ENCODE results near the gene MRAP2.
"Not testable (repeated sequence)": the region's sequence is repeated elsewhere in the genome, so short reads cannot be mapped to it uniquely, and the experiment has no call there.

MRAP2 gene

DNA sequence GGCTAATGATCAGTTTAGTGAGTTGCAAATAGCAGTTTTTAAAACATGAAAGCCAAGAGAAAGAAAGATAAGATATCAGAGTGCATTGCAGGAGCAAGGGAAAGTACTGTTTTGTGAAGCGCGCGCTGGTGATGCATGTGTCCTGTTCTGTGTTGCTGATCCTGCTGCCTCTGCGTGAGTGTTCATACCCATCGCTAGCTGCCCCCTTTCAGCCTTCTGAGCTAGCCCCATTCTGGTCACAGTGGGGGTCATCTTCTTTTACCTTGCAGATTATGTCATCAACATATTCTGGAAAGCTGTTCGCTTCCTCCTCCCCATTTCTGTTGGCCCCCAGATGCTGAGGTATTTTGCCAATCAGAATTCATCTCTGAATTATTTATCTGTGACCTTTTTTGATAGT lies 1.9 kb downstream of the MRAP2 start:
- DNase-seq, result no peak

DNA sequence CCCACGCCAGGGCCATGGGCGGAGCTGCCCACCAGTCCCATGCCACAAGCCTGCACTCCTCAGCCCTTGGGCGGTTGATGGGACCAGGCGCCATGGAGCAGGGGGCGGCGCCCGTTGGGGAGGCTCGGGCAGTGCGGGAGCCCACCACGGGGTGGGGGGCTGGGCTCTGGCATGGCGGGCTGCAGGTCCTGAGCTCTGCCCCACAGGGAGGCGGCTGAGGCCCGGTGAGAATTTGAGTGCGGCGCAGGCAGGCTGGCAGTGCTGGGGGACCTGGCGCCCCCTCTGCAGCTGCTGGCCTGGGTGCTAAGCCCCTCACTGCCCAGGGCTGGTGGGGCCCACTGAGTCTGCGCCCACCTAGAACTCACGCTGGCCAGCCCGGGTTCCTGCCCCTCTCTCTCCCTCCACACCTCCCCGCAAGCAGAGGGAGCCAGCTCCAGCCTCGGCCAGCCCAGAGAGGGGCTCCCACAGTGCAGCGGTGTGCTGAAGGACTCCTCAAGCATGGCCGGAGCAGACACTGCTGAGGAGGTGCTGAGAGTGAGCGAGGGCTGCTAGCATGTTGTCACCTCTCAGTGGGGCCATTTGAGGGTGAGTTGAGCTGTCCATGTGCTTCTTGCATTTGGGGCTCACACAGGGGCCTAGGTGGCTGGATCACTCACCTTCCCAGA lies 4.0 kb downstream of the MRAP2 start:
- no peak for DNase-seq

DNA sequence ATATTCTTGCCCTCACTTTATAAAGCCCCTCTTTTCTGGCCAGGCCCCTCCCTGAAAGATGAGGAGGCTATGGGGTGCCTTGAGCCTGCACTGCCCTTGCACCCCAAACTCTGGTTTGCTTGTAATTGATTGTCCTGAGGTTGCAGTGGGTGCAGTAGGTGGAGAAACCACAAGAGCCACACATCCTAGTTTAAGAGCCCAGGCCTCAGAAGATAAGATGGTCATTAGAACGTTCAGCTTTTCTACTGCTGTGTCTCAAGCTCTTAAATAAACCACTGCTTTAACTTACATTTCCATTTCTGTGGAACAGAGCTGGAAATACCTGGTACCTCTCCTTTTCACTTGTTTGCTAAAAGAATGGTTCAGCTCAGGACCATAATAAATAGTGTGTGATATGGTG lies 9.0 kb downstream of the MRAP2 start:
- DNase-seq, result no peak

GRCh38 chr6:84043555-84043954 lies 10.0 kb downstream of the MRAP2 start:
- DNase-seq, result no peak

DNA sequence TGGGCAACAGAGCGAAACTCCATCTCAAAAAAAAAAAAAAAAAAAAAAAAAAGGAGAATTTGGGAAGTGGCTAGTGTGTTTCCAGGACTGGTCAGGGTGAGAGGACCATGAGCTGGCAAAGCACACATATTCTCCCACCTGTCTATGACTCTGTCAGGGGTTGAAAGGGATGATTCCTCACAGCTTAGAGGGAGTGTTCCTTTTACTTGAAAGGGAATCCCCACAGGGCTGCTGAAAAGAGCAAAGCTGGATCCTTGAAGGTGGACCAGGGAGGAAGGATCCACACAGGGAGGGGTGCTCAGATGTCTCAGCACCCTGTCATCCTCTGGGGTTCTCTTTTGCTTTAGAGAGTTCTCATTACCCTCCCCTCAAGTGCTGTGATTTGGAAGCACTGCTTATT lies 13.2 kb downstream of the MRAP2 start:
- no peak for DNase-seq

DNA sequence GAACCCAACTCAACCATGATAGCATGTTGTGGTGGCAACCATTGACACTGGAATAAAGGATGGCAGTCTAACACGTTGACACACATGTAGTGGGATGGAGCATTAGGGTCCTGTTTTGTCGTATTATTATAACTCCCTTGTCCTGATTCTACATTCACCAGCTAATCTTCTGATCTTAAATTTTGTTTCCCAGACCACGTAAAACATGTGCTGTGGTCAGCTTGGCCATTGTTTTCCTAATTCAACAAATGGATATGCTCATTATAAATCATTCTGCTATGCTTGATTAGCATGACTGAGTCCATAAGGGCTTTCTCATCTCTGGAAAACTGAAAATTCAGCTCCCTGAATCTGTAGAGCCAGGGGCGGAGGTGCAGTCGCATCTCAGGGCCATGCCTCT lies 15.0 kb downstream of the MRAP2 start:
- DNase-seq, result no peak

DNA sequence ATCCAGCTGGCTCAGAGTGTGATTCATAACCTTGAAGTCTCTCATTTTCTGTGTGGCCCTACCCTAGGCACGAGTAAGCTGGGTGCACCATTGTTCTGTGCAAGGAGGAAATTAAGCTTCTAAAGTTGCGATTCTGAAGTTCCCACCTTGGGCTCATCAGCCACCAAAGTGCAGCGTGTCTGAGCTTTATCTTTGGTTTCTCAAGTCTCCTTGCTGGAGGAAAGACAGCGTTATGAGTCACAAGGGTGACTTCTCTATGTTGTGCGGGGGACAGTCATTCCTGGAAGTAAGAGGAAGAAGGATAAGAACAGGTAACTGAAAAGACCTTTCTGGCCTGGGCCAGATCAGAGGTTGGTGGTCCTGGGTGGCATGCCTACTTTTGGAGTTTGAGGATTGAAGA lies 16.8 kb downstream of the MRAP2 start:
- no peak for DNase-seq

GRCh38 chr6:84052204-84052882 lies 18.8 kb downstream of the MRAP2 start:
- DNase-seq, result no peak

- DNase-seq, result no peak
Measured at GRCh38 chr6:84052883-84053241, 19.3 kb downstream of the MRAP2 start.

DNA sequence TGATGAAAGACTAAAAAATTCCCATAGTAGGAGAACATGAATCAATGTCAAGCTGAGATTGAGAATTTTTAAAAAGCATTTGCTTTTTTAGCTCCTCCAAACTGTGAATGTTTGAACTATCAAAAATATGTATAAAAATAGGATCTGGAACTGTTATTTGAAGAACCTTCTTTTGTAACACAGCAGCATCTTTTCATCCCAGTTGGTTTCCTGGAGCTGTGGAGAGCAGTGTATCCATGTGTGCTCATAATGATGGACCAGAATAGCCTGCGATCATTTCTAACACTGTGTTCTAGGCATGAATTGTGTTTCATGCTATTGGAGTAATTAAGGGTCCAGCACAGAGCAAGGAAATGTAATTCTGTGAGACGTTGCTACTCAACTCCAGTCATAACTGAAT lies 22.1 kb downstream of the MRAP2 start:
- DNase-seq, result no peak

DNA sequence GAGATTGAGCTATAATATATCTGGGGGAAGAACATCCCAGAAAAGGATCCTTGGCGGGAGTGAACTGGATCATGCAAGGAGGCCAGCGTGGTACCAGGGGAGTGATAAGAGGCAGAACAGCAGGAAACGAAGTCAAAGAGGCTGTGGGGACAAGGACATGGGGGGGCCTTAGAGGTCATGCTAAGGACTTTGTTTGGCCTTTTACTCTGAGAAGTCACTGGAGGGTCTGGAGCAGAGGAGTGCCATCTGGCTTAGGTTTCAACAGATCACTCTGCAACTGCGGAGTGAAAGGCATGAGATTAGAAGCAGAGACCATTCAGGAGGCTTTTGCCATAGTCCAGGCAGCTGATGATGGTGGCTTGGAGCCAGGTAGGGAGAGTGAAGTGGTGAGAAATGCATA lies 24.3 kb downstream of the MRAP2 start:
- DNase-seq, result no peak

GRCh38 chr6:84059082-84059481 lies 25.5 kb downstream of the MRAP2 start:
- no peak for DNase-seq

- DNase-seq, result no peak
Measured at GRCh38 chr6:84061174-84061573, 27.6 kb downstream of the MRAP2 start.

GRCh38 chr6:84061613-84062398 lies 28.2 kb downstream of the MRAP2 start:
- DNase-seq, result no peak

GRCh38 chr6:84062519-84063154 lies 29.1 kb downstream of the MRAP2 start:
- no peak for DNase-seq

DNA sequence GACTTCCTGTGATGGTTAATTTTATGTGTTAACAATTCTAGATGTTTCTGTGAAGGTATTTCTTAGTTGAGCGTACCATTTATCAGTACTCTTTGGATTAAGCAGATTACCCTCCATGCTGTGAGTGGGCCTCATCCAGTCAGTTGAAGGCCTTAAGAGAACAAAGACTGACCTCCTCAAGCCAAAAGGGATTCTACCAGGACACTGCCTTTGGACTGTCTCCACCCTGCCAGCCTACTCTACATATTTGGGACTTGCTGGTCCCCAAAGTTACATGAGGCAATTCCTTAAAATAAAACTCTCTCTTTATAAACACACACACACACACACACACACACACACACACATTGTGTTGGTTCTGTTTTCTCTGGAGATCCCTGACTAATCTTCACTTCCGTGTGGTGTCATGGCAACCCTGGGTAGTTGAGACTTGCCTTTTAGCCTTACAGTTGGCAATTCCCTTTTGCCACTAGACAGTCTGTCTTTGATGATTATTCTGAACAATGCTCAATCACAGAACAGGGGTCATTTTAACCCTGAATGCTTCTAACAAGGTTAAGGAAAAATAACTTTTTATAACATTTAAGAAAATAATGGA lies 32.2 kb downstream of the MRAP2 start:
- no peak for DNase-seq

GRCh38 chr6:84066536-84066935 lies 33.0 kb downstream of the MRAP2 start:
- DNase-seq, result no peak

GRCh38 chr6:84068873-84069272 lies 35.3 kb downstream of the MRAP2 start:
- DNase-seq, result not testable (repeated sequence)

DNA sequence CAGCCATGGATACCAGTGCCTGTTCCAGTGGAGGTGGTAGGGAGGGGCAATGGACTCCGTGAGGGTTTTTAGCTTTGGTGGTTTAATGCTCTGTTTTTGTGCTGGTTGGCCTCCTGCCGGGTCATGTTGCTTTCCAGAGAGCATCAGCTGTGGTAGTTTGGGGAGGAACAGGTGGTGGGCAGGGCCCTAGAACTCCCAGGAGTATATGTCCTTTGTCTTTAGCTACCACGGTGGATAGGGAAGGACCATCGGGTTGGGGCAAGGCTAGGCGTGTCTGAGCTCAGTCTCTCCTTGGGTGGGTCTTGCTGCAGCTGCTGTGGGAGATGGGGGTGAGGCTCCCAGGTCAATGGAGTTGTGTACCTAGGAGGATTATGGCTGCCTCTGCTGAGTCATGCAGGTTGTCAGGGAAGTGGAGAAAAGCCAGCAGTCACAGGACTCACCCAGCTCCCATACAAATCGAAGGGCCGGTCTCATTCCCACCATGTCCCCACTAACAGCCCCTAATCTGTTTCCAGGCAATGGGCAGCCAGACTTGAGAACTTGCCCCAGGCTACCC lies 38.9 kb downstream of the MRAP2 start:
- DNase-seq, result no peak

DNA sequence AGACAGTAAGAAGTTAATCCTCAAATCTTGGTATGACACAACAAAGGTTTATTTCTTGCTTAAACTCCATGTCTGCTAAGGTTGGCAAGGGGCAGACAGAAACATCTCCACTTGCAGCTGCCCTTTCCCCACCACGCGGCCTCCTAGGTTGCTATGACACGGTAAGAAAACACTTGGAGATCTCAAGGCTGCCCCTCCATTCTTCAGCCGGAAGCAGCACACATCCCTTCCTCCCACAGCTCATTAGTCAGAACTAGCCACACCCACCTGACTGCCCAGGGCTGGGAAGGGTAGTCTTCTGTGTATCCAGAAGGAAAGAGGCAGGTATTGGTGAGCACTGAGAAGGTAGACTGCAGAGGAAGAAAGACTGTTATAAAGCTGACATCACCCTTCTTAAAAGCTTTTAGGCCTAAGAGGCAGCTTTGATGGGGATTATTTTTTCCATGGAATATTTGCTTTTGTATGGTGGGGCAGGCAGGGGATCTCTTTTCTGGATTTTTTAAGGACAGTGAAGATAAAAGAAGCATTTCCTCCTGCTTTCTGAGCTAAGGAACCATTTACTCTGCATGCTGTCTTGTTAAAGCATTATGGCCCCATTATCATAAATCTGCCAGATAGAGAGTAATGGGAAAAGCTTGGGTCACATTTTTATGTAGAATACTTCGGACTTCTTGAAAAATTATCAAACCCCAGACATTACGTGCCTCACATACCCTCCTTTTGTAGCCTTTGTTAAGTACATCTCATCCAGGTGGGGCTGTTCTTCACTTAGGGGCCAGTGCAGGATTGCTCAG lies 41.6 kb downstream of the MRAP2 start:
- no peak for DNase-seq

DNA sequence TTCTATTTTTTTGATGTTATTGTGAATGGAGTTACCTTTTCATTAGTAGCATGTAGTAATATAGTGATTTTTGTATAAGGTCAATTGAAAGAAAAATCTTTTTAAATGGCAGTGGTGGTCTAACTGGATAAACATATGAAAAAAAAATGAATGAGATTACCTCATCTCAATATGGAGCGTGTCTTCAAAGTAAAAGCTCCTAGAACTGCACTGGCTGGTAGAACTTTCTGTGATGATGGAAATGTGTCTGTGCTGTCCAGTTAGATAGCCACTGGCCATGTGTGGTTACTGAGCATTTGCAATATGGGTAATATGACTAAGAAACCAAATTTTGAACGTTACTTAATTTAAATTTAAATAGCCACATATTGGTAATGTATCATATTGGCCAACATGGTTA lies 44.1 kb downstream of the MRAP2 start:
- no peak for DNase-seq

GRCh38 chr6:84078335-84078734 lies 44.8 kb downstream of the MRAP2 start:
- DNase-seq, result no peak

Measured in T-helper 9 cell (primary cell).